ENCODE measurements around the gene EDC3.

EDC3 gene

DNA sequence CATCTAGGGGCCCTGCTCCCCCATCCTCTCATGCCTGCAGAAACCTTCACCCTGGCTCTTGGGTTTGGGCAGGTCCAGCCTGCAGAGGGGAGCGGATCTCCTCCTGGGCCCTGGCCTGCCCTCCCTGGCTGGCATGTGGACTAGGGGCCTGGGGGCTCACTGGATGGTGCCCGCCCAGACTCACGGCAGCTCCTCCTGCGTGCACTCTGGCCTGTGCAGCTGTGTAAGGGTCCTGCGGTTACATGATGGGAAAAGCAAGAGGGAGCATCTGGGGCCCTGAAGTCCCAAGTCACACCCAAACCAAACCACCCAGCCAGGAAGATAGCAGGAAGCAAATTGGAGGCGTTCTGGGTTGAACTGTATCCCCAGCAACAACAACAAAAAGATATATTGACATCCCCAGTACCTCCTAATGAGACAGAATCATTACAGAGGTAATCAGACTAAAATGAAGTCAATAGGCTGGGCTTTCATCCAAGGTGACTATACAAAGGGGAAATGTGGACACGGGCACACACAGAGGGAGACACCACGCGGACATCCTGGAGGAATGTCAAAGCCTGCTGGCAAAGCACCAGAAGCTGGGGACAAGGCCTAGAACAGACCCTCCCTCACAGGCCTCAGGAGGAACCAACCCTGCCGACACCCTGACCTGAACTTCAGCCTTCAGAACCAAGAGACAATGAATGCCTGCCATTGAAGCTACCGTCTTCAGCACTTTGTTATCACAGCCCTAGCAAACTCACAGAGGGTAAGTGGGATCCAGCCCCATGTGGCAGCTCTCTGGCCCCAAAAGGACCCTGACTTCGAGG lies 90.6 kb downstream of the EDC3 start:
- no peak overlapping the region for H3K4me2 ChIP-seq (ENCODE audit: low read length)
- H3K9ac ChIP-seq (ENCODE audit: low read length), result no peak overlapping the region
- H3K9me3 ChIP-seq (ENCODE audit: insufficient read depth, low read length), result no peaks in the 10 kb centered on the region
- H2AFZ ChIP-seq (ENCODE audit: low read depth, low read length), result no peak overlapping the region
- H3K27ac ChIP-seq (ENCODE audit: low read length), result no peak overlapping the region
- peaks cover 3% of the 10 kb centered on the region; the same call in 1 of the 2 replicates for H3K27me3 ChIP-seq (ENCODE audit: low read depth, low read length)
- H3K4me1 ChIP-seq (ENCODE audit: low read length), result no peaks in the 10 kb centered on the region
- H4K20me1 ChIP-seq (ENCODE audit: insufficient read depth, low read length), result no peaks in the 10 kb centered on the region
- H3K79me2 ChIP-seq (ENCODE audit: low read length), result no peaks in the 10 kb centered on the region
- no peaks in the 10 kb centered on the region for H3K36me3 ChIP-seq (replicated peaks; ENCODE audit: low read depth, low read length)
- TF ChIP-seq, protein P1, sequence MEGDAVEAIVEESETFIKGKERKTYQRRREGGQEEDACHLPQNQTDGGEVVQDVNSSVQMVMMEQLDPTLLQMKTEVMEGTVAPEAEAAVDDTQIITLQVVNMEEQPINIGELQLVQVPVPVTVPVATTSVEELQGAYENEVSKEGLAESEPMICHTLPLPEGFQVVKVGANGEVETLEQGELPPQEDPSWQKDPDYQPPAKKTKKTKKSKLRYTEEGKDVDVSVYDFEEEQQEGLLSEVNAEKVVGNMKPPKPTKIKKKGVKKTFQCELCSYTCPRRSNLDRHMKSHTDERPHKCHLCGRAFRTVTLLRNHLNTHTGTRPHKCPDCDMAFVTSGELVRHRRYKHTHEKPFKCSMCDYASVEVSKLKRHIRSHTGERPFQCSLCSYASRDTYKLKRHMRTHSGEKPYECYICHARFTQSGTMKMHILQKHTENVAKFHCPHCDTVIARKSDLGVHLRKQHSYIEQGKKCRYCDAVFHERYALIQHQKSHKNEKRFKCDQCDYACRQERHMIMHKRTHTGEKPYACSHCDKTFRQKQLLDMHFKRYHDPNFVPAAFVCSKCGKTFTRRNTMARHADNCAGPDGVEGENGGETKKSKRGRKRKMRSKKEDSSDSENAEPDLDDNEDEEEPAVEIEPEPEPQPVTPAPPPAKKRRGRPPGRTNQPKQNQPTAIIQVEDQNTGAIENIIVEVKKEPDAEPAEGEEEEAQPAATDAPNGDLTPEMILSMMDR (IDR thresholded peaks at IDR 0.05; ENCODE audit: low read depth, low read length), result no peak
- TF ChIP-seq EZH2phosphoT487 (IDR thresholded peaks at IDR 0.05; ENCODE audit: low read depth), result no peak
- no peak overlapping the region for H3K4me3 ChIP-seq (ENCODE audit: low read length)

DNA sequence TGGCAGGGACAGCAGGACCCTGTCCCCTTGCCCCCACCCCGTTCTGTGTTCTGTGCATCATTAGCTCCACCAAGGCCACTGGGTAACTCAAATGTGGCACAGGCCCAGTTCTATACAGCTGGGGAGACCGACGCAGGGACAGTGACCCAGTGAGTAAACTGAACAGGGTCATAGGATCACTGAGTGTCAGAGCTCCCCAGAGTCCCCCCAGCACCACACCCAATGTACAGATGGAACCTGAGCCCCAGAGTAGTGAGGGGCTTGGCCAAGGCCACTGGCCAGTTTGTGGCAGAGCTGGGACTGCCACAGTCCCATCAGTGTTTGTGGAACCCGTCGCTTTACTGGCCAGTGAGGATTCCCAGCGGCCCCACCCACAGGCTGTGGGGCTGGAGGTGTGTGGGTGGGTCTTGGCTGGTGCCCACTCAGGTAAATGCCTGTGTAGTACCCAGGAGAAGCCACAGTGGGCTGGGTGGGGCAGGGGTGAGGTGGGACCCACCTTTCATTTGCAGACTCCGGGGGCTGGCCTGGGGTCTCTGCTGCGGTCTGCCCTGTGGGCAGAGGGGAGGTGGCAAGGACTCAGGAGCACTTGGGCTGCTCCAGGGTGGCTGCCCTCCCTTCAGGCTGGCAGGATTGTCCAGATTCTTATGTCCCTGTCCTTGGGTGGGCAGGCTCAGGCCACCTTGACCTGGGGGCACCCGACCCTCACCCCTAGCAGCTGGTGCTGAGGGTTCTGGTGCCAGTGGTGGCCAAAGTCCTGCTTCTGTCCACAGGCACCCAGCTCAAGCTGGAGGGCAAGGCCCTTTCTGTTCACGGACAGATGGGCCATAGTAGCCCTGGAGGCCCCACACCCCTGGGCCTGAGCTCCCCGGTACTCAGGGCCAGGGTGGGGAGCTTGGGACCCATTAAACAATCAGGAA lies 91.8 kb downstream of the EDC3 start:
- no peaks in the 10 kb centered on the region for H3K9me3 ChIP-seq (ENCODE audit: insufficient read depth, low read length)
- H3K4me2 ChIP-seq (ENCODE audit: low read length), result no peak overlapping the region
- no peaks in the 10 kb centered on the region for H3K79me2 ChIP-seq (ENCODE audit: low read length)
- peaks cover 4% of the 10 kb centered on the region; the same call in 1 of the 2 replicates for H4K20me1 ChIP-seq (ENCODE audit: insufficient read depth, low read length)
- H3K27me3 ChIP-seq (ENCODE audit: low read depth, low read length), result peaks cover 3% of the 10 kb centered on the region; the same call in 1 of the 2 replicates
- peaks cover 9% of the 10 kb centered on the region for H3K36me3 ChIP-seq (replicated peaks; ENCODE audit: low read depth, low read length)
- H2AFZ ChIP-seq (ENCODE audit: low read depth, low read length), result no peak overlapping the region
- no peak overlapping the region for H3K9ac ChIP-seq (ENCODE audit: low read length)
- no peak for TF ChIP-seq EZH2phosphoT487 (IDR thresholded peaks at IDR 0.05; ENCODE audit: low read depth)
- TF ChIP-seq, protein P1 (IDR thresholded peaks at IDR 0.05; ENCODE audit: low read depth, low read length), result no peak
- no peaks in the 10 kb centered on the region for H3K4me1 ChIP-seq (ENCODE audit: low read length)
- H3K27ac ChIP-seq (ENCODE audit: low read length), result no peak overlapping the region
- H3K4me3 ChIP-seq (ENCODE audit: low read length), result no peak overlapping the region

DNA sequence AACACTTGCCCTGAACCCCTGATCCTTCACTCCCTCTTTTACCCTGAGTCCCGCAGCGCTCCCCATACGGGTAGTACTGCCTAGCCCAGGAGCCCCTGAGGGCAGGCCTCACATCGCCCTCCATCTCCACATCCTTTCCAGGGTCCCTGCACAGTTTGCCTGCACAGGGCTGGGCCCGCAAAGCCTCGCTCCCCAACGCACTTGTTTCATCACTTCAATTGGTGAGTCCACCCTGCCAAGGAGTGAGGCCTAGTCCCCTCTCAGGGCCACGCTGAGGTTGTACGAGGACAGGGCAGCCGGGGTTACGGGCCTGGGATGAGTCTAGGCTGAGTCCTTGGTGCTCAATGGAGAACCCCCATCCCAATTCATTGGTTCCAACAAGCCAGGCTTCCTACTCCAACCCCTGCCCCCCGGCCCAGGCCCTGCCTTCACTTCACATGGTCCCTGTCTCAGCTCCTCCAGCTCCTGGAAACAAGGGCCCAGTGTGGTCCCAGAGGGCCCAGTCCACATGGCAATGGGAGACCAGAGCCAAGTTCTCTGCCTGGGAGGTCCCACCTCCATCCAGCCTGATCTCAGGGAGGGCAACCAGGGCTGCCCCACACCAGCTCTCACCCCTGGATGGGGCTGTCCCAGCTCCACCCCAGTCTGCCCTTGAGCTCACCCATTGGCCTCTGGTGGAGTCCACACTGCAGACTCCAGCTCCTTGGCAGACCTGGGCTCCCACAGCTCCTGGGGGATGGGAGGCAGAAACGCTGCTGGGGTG lies 92.6 kb downstream of the EDC3 start:
- no peak overlapping the region for H3K9ac ChIP-seq (ENCODE audit: low read length)
- no peaks in the 10 kb centered on the region for H3K4me1 ChIP-seq (ENCODE audit: low read length)
- no peak overlapping the region for H2AFZ ChIP-seq (ENCODE audit: low read depth, low read length)
- TF ChIP-seq, protein P1 (IDR thresholded peaks at IDR 0.05; ENCODE audit: low read depth, low read length), result no peak
- no peaks in the 10 kb centered on the region for H3K9me3 ChIP-seq (ENCODE audit: insufficient read depth, low read length)
- H3K27ac ChIP-seq (ENCODE audit: low read length), result no peak overlapping the region
- no peak overlapping the region for H3K4me3 ChIP-seq (ENCODE audit: low read length)
- peaks cover 18% of the 10 kb centered on the region for H3K36me3 ChIP-seq (replicated peaks; ENCODE audit: low read depth, low read length)
- peaks cover 3% of the 10 kb centered on the region; the same call in 1 of the 2 replicates for H3K27me3 ChIP-seq (ENCODE audit: low read depth, low read length)
- H3K4me2 ChIP-seq (ENCODE audit: low read length), result no peak overlapping the region
- H3K79me2 ChIP-seq (ENCODE audit: low read length), result no peaks in the 10 kb centered on the region
- peaks cover 4% of the 10 kb centered on the region; the same call in 1 of the 2 replicates for H4K20me1 ChIP-seq (ENCODE audit: insufficient read depth, low read length)

Measured in OCI-LY3 (cell line).